ENCODE data around the gene GMDS. TPM values are rescaled to one million over a fixed set of nuclear protein-coding genes. Genes with fewer than 3 reads are reported as not detected.

The GMDS gene
- total RNA-seq, 2 experiments from 2014 or later: 13.9 to 16.4 TPM

- no peaks in the 10 kb centered on the region for H3K4me1 Mint-ChIP-seq (ENCODE audit: low read depth)
- no peaks in the 10 kb centered on the region for H3K9me3 ChIP-seq (ENCODE audit: control insufficient read depth in 1 of 2, insufficient read depth in 1 of 2, low read length in 2 of 2)
- no peaks in the 10 kb centered on the region for H3K27me3 ChIP-seq (ENCODE audit: control insufficient read depth in 1 of 2, insufficient read depth in 2 of 2, low read length in 2 of 2)
- TF ChIP-seq, protein P1, sequence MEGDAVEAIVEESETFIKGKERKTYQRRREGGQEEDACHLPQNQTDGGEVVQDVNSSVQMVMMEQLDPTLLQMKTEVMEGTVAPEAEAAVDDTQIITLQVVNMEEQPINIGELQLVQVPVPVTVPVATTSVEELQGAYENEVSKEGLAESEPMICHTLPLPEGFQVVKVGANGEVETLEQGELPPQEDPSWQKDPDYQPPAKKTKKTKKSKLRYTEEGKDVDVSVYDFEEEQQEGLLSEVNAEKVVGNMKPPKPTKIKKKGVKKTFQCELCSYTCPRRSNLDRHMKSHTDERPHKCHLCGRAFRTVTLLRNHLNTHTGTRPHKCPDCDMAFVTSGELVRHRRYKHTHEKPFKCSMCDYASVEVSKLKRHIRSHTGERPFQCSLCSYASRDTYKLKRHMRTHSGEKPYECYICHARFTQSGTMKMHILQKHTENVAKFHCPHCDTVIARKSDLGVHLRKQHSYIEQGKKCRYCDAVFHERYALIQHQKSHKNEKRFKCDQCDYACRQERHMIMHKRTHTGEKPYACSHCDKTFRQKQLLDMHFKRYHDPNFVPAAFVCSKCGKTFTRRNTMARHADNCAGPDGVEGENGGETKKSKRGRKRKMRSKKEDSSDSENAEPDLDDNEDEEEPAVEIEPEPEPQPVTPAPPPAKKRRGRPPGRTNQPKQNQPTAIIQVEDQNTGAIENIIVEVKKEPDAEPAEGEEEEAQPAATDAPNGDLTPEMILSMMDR (IDR thresholded peaks at IDR 0.05): no peak
- no peaks in the 10 kb centered on the region for H3K36me3 ChIP-seq (ENCODE audit: insufficient read depth, low read length)
- no peak overlapping the region for H3K27ac Mint-ChIP-seq
- no peak overlapping the region for H3K4me3 Mint-ChIP-seq
- H3K9me3 Mint-ChIP-seq: no peaks in the 10 kb centered on the region
- no peak overlapping the region for H3K27ac ChIP-seq (ENCODE audit: low read depth in 1 of 2, low read length in 2 of 2)
- ChIA-PET POLR2A (no interaction called here), CTCF (no interaction called here)
- H3K4me1 ChIP-seq (ENCODE audit: insufficient read depth, low read length): no peaks in the 10 kb centered on the region
- intact Hi-C loops (cut with DNase I, micrococcal nuclease): no loop called here
- no peaks in the 10 kb centered on the region for H3K27me3 Mint-ChIP-seq
- DNase-seq (no peak), ATAC-seq (ENCODE audit: poor library complexity) (no peak)
- no peaks in the 10 kb centered on the region for H3K36me3 Mint-ChIP-seq (ENCODE audit: low read depth)
- no peak overlapping the region for H3K4me3 ChIP-seq (ENCODE audit: low read length)
These were observed 442.7 kb downstream of the GMDS start for GRCh38 chr6:1802491-1803395.

DNA sequence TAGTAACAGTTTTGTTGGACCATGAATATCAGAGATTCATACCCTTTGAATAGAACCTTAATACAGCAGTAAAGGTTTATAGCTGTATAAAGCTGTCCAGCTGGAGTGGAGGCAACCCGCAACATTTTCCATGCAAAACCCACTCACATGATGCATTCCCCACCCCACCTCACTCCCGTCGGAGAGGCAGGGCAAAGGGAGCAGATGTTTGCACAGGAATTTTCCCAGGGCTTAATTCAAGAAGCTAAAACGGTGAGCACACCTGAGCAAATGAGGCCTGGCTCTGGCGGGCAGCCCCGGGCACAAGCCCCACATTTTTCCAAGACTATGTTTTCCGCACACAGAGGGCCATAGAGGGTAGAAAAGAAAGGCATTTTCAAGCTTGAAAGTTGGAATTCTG lies 444.0 kb downstream of the GMDS start:
- no peak for DNase-seq
- H3K27me3 ChIP-seq (ENCODE audit: control insufficient read depth in 1 of 2, insufficient read depth in 2 of 2, low read length in 2 of 2): no peaks in the 10 kb centered on the region
- intact Hi-C loops (cut with DNase I, micrococcal nuclease): no loop called here
- no peak overlapping the region for H3K27ac ChIP-seq (ENCODE audit: low read depth in 1 of 2, low read length in 2 of 2)
- H3K36me3 ChIP-seq (ENCODE audit: insufficient read depth, low read length): no peaks in the 10 kb centered on the region
- H3K9me3 ChIP-seq (ENCODE audit: control insufficient read depth in 1 of 2, insufficient read depth in 1 of 2, low read length in 2 of 2): no peaks in the 10 kb centered on the region
- Mint-ChIP-seq H3K36me3 (ENCODE audit: low read depth) (no peaks in the 10 kb centered on the region), H3K27me3 (no peaks in the 10 kb centered on the region), H3K4me1 (ENCODE audit: low read depth) (no peaks in the 10 kb centered on the region), H3K4me3 (no peak overlapping the region), H3K9me3 (no peaks in the 10 kb centered on the region), H3K27ac (no peak overlapping the region)
- TF ChIP-seq, protein P1 (IDR thresholded peaks at IDR 0.05): no peak
- no peaks in the 10 kb centered on the region for H3K4me1 ChIP-seq (ENCODE audit: insufficient read depth, low read length)
- CTCF ChIA-PET: no interaction called here
- no peak for ATAC-seq (ENCODE audit: poor library complexity)
- POLR2A ChIA-PET: no interaction called here
- H3K4me3 ChIP-seq (ENCODE audit: low read length): no peak overlapping the region

GRCh38 chr6:1800845-1801244 lies 444.6 kb downstream of the GMDS start:
- TF ChIP-seq, protein P1 (IDR thresholded peaks at IDR 0.05): no peak
- intact Hi-C loops (cut with DNase I, micrococcal nuclease): no loop called here
- Histone ChIP-seq H3K27ac (ENCODE audit: low read depth in 1 of 2, low read length in 2 of 2) (no peak overlapping the region), H3K27me3 (ENCODE audit: control insufficient read depth in 1 of 2, insufficient read depth in 2 of 2, low read length in 2 of 2) (no peaks in the 10 kb centered on the region), H3K9me3 (ENCODE audit: control insufficient read depth in 1 of 2, insufficient read depth in 1 of 2, low read length in 2 of 2) (no peaks in the 10 kb centered on the region), H3K36me3 (ENCODE audit: insufficient read depth, low read length) (no peaks in the 10 kb centered on the region), H3K4me3 (ENCODE audit: low read length) (no peak overlapping the region), H3K4me1 (ENCODE audit: insufficient read depth, low read length) (no peaks in the 10 kb centered on the region)
- no peak for ATAC-seq (ENCODE audit: poor library complexity)
- CTCF ChIA-PET: no interaction called here
- no peak overlapping the region for H3K27ac Mint-ChIP-seq
- no peaks in the 10 kb centered on the region for H3K36me3 Mint-ChIP-seq (ENCODE audit: low read depth)
- H3K9me3 Mint-ChIP-seq: no peaks in the 10 kb centered on the region
- DNase-seq: no peak
- no peak overlapping the region for H3K4me3 Mint-ChIP-seq
- POLR2A ChIA-PET: no interaction called here
- no peaks in the 10 kb centered on the region for H3K27me3 Mint-ChIP-seq
- no peaks in the 10 kb centered on the region for H3K4me1 Mint-ChIP-seq (ENCODE audit: low read depth)

Measured in CD4-positive, alpha-beta T cell (primary cell).